ENCODE data around the gene PSTK. TPM values are rescaled to one million over a fixed set of nuclear protein-coding genes. Genes with fewer than 3 reads are reported as not detected.

PSTK gene
- total RNA-seq, 1 donor: 3.6 TPM

- H3K4me2 ChIP-seq (ENCODE audit: insufficient read depth, low read length): peak within 1 kb of the TSS; percentile 99
- TF ChIP-seq CTCF (IDR thresholded peaks at IDR 0.05; ENCODE audit: extremely low read depth, low read depth, low read length): no peak
- H3K79me2 ChIP-seq (ENCODE audit: insufficient read depth, low read length): peaks cover 50% of the 10 kb centered on the region
- peak; percentile 100 for DNase-seq (ENCODE audit: insufficient read length, low spot score, missing footprints)
- H3K27ac ChIP-seq (ENCODE audit: low read depth, low read length): peak within 1 kb of the TSS; percentile 80
- H4K20me1 ChIP-seq (ENCODE audit: insufficient read depth, low read length): peaks cover 11% of the 10 kb centered on the region
- peaks cover 16% of the 10 kb centered on the region for H3K4me1 ChIP-seq (ENCODE audit: insufficient read depth, low read length)
- H3K9me3 ChIP-seq (ENCODE audit: low read depth, low read length): no peaks in the 10 kb centered on the region
- H2AFZ ChIP-seq (ENCODE audit: low read length): peak within 1 kb of the TSS; percentile 96
- peak within 1 kb of the TSS; percentile 94 for H3K4me3 ChIP-seq (ENCODE audit: insufficient read depth, low read length)
- no peaks in the 10 kb centered on the region for H3K27me3 ChIP-seq (ENCODE audit: insufficient read depth, low read length)
- H3K36me3 ChIP-seq (ENCODE audit: insufficient read depth, low read length): no peaks in the 10 kb centered on the region
These were observed 28.3 kb downstream of the PSTK start, which contains the start of the genes ACADSB and IKZF5 for GRCh38 chr10:123008355-123009104. TSS of gene ACADSB (plus strand) at chr10:123009006. CDS start at chr10:123009030, 24 bp downstream. TSS of gene IKZF5 (minus strand) at chr10:123008795. CDS start at chr10:122998625, 10,170 bp downstream.

GRCh38 chr10:123009105-123009820 is 29.1 kb downstream of the PSTK start:
- Histone ChIP-seq H3K4me3 (ENCODE audit: insufficient read depth, low read length) (peak overlapping the region; percentile 94), H2AFZ (ENCODE audit: low read length) (peak overlapping the region; percentile 96), H3K27ac (ENCODE audit: low read depth, low read length) (peak overlapping the region; percentile 34), H3K9me3 (ENCODE audit: low read depth, low read length) (no peaks in the 10 kb centered on the region), H3K4me1 (ENCODE audit: insufficient read depth, low read length) (peaks cover 16% of the 10 kb centered on the region), H4K20me1 (ENCODE audit: insufficient read depth, low read length) (peaks cover 11% of the 10 kb centered on the region), H3K4me2 (ENCODE audit: insufficient read depth, low read length) (peak overlapping the region; percentile 99), H3K79me2 (ENCODE audit: insufficient read depth, low read length) (peaks cover 43% of the 10 kb centered on the region), H3K27me3 (ENCODE audit: insufficient read depth, low read length) (no peaks in the 10 kb centered on the region), H3K36me3 (ENCODE audit: insufficient read depth, low read length) (no peaks in the 10 kb centered on the region)
- DNase-seq (ENCODE audit: insufficient read length, low spot score, missing footprints): peak; percentile 79
- no peak for TF ChIP-seq CTCF (IDR thresholded peaks at IDR 0.05; ENCODE audit: extremely low read depth, low read depth, low read length)

GRCh38 chr10:123011987-123012386 is 31.8 kb downstream of the PSTK start:
- Histone ChIP-seq H3K4me1 (ENCODE audit: insufficient read depth, low read length) (peaks cover 15% of the 10 kb centered on the region), H3K36me3 (ENCODE audit: insufficient read depth, low read length) (no peaks in the 10 kb centered on the region), H3K27ac (ENCODE audit: low read depth, low read length) (no peak overlapping the region), H3K9me3 (ENCODE audit: low read depth, low read length) (no peaks in the 10 kb centered on the region), H4K20me1 (ENCODE audit: insufficient read depth, low read length) (peaks cover 4% of the 10 kb centered on the region), H3K4me3 (ENCODE audit: insufficient read depth, low read length) (no peak overlapping the region), H2AFZ (ENCODE audit: low read length) (no peak overlapping the region), H3K4me2 (ENCODE audit: insufficient read depth, low read length) (no peak overlapping the region), H3K27me3 (ENCODE audit: insufficient read depth, low read length) (no peaks in the 10 kb centered on the region), H3K79me2 (ENCODE audit: insufficient read depth, low read length) (peaks cover 16% of the 10 kb centered on the region)
- no peak for TF ChIP-seq CTCF (IDR thresholded peaks at IDR 0.05; ENCODE audit: extremely low read depth, low read depth, low read length)
- no peak for DNase-seq (ENCODE audit: insufficient read length, low spot score, missing footprints)

All from osteoblast (primary cell).